Activated gamma-delta T cell treated with Interleukin-2 at 50 U/mL for 16 hours (primary cell): ENCODE results near the gene CTNNBIP1.

Experiments used
- DNase-seq: peaks from one replicate; pipeline ENCODE4 v3.0.0-alpha.2; 2020

The CTNNBIP1 gene

DNA sequence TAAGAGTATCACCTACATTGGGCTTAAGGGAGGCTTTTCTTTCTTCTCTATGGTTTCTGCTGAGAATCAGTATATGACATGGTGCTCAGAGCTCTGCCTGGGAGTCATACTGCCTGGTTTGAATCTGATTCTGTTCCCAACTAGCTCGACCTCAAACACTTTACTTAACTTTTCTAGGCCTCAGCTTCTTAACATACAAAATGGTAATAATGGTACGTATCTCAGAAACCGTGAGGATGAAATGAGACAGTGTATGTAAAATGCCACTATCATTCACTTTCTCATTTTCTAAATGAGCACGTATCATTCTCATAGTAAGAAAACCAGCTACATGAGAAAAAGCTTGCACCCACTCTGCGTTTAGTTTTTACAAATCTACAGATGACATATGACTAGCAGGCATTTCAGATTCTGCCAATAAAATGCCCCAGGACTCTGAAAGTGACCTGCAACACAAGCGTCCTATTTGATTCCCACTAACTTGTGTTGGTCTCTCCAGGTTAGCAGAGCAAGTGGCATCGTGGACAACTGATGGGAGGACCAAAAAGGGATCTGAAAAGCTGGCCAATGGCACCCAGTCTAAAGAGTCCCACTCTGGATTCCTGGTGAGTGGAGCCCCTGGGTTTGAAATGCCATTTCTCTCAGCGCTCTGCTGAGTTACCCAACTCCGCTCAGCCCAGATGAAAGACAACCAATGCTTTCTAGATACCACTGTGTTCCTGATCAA, 6.1 kb downstream of the CTNNBIP1 start:
- no peak for DNase-seq

GRCh38 chr1:9902060-9902452, 8.0 kb downstream of the CTNNBIP1 start:
- DNase-seq = no peak

DNA sequence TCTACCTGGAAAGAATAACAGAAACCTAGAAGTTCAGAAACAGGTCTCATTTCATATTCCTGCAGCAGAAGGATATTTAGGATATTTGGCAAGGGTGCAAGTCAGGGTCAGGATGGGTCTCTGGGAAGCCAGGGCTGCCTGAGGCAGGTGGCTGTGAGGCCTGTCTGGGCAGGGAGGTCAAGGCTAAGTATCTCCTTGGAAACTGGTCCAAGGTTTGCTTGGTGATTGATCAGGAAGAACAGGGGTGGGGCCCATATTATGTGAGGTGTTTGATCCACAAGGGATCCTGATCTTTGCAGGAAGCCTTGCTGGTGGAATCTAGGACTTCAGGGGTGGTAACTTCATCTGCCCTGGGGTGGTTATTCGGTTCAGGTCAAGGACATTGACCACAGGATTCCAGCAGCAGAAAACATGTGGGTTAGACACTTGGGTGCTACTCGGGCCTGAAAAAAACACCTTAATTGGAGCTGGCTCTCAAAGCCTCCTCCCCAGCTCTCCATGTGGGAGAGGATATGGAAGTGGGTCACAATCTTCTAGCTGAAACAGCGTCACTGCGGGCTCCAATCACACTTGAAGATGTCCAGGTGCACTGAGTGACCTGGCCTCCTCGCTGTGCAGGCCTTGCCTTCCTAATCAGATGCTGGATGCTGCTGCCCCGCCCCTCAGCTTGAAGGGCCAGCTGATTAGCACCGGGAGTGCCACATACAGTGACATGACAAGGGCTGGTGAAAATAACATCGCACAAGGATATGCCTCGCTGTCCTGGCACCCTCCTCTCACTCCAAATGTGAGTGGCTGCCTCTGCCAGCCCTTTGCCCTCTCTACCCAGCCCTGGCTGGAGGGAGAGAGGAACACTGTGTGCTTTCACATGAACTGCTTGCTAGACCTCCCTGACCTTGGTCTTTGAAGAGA, 8.7 kb downstream of the CTNNBIP1 start:
- no peak for DNase-seq

DNA sequence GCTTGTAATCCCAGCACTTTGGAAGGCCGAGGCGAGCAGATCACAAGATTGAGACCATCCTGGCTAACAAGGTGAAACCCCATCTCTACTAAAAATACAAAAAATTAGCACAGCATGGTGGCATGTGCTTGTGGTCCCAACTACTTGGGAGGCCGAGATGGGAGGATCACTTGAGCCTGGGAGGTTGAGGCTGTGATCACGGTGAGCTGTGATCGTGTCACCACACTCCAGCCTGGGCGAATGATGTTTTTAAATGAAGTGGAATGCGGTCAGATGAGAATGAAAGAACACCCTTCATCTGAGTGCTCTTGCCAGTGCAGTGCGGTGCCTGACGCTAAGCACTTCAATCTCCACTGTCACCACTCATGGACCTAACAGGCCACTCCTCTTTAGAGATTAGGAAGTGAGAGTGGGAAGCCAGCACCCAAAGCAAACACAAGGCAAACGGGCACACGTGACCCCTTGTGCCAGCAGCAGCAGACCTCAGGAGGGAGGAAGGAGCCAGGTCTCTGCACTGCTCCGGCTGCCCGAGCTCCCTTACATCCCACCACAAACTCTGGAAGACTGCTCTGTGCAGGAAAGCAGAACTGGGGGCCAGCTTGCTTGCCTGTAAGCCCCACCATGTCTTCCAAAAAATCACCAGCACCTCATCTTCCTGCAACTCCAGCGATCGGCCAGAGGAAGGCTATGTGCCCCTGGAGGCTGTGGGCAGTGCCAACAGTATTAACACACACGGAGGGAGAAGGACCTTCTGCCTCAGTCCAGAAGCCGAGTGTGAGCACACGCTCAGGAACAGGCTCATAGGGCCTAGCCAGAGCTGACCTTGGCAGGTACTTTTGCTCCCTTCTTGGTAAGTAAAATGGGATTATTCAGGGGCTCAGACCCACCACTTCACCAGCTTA, 9.7 kb downstream of the CTNNBIP1 start:
- no peak for DNase-seq

- DNase-seq = no peak
Measured at GRCh38 chr1:9894115-9894514, 16.0 kb downstream of the CTNNBIP1 start.

DNA sequence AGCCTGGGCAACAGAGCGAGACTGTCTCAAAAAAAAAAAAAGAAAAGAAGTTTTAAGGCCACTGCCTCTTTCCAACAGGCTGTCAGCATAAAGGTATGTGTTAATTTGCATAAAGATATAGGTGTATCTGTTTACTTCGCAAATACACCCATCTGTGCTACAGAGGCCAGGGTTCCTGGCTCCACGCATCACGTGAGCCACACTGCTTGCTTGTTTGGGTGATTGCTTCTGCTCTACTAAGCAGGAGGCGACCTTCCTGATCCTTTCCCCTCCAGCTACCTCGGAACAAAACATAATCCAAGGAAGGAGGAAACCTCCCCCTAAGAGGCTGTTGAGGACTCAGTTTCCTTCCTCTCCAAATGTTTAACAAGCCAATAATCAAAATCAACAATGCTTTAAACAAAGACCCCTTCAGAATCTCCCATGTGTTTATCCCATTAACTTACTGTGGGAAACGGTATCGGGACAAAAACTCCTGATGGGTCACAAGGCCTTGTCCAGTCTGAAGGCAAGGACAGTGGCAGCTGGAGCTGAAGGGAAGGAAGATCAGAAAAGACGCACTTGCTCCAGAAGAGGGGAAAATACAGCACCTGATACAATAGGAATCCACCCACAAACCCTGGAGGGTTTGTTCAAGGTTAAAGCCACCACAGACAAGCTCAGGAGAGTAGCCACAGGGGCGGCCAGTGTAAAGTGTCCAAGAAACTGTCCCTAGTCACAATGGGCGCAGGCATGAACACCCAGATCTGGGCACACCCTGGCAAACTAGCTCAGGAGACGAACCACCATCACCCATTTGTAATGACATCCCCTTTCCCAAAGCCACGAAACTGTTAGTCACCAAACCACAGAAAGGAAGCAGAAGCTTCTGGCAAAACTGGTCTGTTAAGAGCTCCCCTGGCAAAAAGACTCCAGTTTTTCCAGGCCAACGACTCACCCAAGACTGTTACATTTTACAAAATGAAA, 17.2 kb downstream of the CTNNBIP1 start:
- DNase-seq = no peak

DNA sequence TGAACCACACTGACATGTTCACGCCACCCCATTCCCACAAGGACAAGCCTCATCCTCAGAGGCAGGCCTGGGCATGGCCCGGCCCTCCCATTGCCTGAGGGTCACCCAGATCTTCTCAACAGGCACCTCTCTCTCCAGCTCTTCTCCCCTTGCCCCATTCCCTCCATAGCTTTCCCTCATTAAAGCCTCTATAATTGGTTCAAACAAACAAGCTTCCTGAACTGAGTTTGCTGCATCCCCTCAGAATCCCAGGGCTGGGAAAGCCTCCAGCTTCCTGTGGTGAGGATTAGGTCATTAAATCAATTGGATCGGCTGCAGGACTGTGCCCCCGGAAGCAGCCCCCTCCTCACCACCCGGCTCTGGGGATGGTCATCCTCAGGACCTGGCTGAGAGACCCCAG, 18.9 kb downstream of the CTNNBIP1 start:
- no peak for DNase-seq

DNA sequence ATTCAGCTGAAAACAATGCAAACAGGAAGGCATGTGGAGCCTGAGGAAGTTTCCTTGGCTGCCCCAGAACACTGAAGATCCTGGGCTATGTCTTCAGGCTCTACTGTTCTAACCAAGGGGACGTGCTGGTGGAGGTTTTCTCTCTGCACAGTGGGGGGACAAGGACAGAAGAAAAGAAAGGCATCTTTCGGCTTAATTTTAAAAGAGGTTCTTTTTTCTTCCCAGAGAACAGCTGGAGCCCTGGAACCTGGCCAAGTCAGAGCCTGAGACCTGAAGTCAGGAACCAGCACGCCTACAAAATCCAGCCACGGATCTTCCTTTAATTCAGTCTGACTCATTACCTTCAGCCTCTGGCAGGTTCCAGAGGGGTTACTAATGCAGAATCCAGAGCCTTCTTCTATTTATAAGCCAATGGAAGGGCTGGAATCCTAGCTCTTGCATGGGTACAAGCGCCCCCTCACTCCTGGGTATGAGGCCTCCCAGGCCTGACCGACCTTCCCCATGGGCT, 19.8 kb downstream of the CTNNBIP1 start:
- no peak for DNase-seq

- no peak for DNase-seq
Measured at GRCh38 chr1:9889411-9889810, 20.7 kb downstream of the CTNNBIP1 start.

GRCh38 chr1:9888886-9889285, 21.2 kb downstream of the CTNNBIP1 start:
- DNase-seq = no peak

GRCh38 chr1:9887070-9887469, 23.0 kb downstream of the CTNNBIP1 start:
- DNase-seq = no peak

DNA sequence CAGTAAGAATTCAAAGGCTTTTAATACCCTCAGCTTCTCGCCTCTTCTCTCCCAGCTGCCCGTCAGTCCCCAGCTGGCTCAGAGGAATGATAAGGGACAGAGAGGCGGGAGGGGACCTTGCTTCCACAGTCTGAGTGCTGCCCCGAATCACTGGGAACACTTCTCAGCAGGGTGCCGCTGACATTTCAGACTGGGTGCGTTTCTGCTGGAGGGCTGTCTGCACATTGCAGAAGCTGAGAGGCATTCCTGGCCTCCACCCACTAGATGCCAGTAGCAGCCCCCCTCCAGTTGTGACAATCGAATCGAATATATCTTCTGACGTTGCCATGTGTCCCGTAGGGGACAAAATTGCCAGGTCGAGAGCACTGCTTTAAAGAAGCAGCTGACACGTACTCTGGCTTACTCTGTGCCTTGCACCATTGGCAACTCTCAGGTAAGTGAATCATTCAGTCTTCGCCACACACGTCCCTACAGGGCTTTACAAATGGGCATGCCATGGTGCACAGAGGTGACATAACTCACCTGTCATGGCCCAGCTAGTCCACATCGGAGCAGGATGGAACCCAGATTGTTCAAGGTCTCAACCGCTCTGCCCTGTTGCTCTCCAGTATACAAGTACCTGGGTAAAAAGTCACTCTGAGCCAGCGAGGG, 23.9 kb downstream of the CTNNBIP1 start:
- DNase-seq = no peak

GRCh38 chr1:9884805-9885204, 25.3 kb downstream of the CTNNBIP1 start:
- DNase-seq = no peak

DNA sequence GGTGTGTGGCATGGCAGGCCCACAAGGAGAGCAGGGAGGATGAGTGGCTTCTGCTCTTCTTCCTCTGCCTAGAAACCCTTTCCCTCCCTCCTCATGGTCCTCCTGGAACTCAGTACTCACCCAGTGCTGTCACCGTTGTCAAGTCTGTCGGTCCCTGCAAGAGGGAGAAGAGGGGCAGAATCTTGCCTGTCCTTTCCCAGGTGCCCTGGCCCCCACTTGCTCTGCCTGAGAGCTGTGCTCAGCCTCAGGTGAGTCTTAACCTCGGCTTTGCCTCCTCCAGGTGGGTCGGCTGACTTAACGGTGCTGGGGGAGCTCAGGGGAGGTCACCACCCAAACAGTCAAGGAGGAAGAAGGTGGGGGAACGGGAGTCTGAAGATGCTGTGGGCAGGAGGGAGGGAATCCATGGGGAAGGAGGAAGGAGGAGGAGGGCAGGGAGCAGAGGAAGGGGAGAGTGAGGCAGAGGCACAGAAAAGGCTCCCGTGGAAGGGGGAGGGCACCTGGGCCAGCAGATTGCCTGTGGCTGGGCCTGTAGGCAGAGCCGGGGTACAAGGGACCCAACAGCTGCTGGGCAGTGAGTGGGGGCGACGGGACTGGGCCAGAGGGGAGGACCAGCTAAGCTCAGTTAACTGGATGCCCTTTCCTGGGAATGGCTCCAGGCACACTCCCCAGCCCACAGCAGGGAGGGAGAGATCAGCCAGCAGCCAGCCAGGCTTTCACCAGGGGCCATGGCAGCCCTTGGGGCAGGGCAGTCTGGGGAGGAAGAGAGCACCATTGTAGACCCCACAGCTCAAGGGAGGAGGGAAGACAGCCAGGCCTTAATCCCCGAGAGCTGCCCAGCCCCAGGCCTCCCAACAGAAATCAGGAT, 26.3 kb downstream of the CTNNBIP1 start:
- no peak for DNase-seq

DNA sequence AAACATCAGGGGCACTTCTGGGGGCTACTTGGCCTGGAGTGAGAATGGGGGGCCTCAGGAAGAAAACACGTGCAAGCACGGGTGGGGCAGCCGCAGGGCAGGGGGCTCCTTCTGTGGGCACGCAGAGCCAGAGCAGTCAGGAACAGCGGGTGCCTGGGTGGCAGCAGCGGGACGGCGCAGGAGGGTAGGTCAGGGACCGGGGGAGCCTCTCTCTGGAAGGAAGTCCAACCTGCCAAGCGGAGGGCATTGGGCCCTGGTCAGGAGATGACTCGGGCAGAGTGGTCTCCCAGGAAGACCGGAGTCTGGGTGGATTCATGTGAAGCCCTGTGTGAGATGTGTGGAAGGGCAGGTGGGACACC, 27.1 kb downstream of the CTNNBIP1 start:
- DNase-seq = no peak

DNA sequence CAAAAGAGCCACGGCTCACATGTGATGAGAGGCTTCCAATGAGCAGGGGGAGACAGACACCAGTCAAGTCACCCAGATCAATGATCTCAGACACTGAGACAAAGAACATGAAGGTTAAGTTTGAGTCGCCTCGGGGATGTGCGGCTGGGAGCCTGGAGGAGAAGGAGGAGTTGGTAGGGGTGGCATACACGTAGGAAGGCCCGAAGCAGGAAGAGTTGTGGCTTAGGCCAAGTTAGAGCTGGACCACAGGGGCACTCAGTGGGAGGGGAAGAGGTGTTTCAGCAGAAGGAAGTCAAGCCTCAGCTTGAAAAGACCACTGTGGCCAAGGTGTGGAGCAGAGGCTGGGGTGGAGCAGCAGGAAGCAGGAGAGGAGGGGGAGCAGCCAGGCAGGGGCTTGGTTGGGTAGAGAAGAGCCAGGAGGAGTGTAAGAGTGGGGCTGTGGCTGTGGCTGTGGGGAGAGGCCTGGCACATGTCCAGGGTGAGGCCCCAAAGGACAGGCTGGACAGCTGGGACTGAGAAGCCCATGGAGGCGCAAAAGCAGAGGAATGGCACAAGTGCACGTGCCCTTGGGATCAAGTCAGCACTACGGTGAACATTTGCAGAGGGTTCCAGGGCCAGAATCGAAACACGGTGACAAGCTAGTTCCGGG, 27.6 kb downstream of the CTNNBIP1 start:
- peak; percentile 29 for DNase-seq

- DNase-seq = no peak
Measured at GRCh38 chr1:9881838-9882249, 28.2 kb downstream of the CTNNBIP1 start.

DNA sequence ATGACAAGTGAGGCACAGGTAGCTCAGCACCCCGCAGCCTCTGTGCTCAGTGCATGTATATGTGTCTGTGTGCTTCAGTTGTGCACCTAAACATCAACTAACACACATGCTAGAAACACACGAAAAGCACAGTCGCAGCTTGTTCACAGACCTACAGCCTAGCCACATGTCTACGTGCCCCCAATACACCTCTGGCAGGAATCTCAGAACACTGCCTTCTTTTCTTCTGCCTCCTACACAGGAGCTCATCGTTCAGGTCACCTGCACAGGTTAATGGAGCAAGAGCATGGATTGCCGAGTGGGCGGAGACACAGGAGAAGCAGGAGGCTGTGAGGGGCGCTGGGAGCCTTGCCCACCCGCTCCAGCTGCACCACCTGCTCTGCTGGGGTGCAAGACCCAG, 31.7 kb downstream of the CTNNBIP1 start:
- no peak for DNase-seq

DNA sequence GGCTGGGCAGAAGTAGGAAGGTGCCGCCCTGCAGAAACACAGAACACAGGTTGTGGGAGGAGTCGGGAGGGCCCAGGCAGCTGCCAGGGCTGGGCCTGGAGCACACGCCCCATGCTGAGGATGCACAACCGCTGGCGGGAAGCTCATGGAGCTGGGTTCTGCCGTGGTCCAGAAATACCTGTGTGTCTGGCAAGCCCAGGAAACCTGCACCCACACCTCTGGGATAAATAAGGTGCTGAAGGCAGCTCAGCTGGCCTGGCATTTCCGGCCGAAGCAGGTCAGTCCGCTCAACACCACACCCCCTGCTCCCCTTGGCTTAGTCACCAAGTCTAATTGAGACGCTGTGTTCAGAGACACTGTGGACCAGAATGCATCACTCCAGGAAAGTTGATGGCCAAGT, 32.1 kb downstream of the CTNNBIP1 start:
- DNase-seq = no peak

DNA sequence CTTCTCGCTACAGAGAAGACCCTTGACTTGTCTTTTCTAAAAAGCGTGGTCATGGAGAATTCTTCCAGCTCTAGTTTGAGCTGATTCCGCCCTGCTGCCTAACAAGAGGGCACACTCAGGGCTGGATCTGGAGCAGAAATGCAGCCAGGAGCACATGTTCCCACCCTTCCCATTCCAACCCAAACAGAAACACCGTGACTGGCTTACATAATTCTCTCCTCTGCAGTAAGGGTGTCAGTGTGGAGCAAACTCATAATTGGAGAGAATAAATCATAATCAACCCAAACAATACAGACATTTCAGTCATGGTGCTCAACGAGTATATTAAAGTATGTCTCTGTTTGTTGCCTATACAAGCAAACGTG, 34.5 kb downstream of the CTNNBIP1 start:
- no peak for DNase-seq
